Activated T-cell treated with anti-CD3 and anti-CD28 coated beads for 48 hours (primary cell): ENCODE results near the gene GOLGA6D.
"Not testable (repeated sequence)": the region's sequence is repeated elsewhere in the genome, so short reads cannot be mapped to it uniquely, and the experiment has no call there.

ENCODE experiments used
- DNase-seq: peaks from one replicate; pipeline ENCODE4 v3.0.0-alpha.2; 2020; ENCODE audit warnings: low read depth

The GOLGA6D gene

GRCh38 chr15:75333654-75334419 is 51.2 kb downstream of the GOLGA6D start:
- DNase-seq = not testable (repeated sequence)

GRCh38 chr15:75335313-75335704 is 52.7 kb downstream of the GOLGA6D start:
- DNase-seq = no peak

- peak; percentile 79 for DNase-seq
Observed at GRCh38 chr15:75335705-75336355, 53.2 kb downstream of the GOLGA6D start, which contains the start of gene COMMD4. Gene COMMD4, plus strand, starts transcription at chr15:75336063. Its CDS starts 27 bp downstream, at chr15:75336090.

GRCh38 chr15:75338661-75339240 is 56.1 kb downstream of the GOLGA6D start:
- DNase-seq = no peak

GRCh38 chr15:75339531-75340240 is 57.1 kb downstream of the GOLGA6D start:
- DNase-seq = no peak

GRCh38 chr15:75342221-75342620 is 59.6 kb downstream of the GOLGA6D start:
- DNase-seq = no peak

GRCh38 chr15:75343953-75344352 is 61.3 kb downstream of the GOLGA6D start:
- DNase-seq = not testable (repeated sequence)
